ENCODE measurements around the gene ANXA9.

The ANXA9 gene, protein sequence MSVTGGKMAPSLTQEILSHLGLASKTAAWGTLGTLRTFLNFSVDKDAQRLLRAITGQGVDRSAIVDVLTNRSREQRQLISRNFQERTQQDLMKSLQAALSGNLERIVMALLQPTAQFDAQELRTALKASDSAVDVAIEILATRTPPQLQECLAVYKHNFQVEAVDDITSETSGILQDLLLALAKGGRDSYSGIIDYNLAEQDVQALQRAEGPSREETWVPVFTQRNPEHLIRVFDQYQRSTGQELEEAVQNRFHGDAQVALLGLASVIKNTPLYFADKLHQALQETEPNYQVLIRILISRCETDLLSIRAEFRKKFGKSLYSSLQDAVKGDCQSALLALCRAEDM

DNA sequence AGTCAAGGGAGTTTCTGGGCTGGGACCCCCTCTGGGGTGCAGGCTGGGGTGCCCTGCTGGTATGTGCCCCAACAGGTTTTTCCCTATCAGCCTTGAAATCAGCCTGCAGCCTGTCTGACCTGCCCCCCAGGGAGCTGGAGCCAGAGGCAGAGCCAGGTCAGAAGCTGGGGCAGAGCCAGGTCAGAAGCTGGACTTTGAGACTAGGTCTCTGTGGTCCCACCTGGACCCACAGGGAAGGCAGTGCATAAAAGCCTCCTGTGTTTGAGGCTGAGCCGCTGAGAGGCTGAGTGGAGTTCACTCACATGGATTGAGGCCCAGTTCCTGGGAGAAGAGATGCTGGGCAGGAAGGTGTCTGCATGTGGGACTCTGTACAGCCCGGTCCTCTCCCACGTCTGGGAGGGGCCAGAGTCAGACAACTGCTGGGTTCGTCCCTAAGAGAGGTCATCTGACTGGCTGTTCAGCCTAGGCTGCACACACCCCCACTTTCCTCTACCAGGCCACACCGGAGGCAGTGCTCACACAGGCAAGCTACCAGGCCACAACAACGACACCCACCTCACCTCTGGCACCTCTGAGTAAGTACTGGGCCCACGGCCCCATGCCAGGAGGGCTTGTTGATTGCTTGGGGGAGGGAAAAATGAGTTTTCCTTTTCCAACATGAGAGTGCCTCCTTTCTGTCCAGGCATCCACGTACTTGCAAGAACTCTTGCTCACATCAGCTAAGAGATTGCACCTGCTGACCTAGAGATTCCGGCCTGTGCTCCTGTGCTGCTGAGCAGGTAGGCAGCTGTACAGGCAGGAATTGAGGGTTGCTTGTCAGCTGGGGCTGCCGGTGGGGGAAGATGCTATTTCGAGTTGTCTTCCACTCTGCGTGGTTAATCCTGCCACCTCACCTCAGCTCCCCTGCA is at the start of gene ANXA9:
Gene ANXA9 (plus strand): TSS at position 488 of the 908 bp plus-strand sequence. CDS start 814 bp downstream, outside the sequence.
- no peak for DNase-seq (ENCODE audit: low read depth, low spot score)

DNA sequence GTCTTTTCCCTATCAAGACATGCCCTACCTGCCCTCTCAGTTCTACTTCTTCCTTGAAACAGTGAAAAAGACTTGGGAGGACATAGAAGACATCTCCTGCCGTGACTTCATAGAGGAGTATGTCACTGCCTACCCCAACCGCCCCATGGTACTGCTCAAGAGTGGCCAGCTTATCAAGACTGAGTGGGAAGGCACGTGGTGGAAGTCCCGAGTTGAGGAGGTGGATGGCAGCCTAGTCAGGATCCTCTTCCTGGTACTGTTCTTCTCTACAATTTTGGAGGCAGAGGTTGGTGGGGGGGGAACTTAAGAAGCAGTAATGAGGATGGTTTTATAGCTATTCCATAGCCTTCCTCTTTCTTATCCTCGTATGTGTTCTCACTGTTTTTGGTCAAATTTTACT is 37.2 kb upstream of the ANXA9 start:
- no peak for DNase-seq (ENCODE audit: low read depth, low spot score)

DNA sequence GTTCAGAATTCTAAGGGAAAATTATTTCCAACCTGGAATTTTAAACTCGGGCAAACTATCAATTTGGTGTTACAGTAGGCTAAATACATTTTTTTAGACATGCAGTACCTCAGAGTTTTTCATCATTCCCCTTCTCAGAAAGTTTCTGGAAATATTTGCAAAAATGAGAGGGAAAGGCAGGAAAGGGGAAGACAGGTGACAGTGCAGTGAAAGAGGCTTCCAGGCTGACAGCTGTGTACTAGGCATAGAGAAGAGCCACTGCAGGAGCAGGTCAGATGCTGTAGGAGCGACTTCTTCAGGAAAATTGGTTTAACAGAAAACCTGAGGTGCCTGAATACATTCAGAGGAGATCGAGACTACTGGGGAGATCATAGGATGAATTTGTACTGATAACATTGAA is 27.4 kb upstream of the ANXA9 start:
- DNase-seq (ENCODE audit: low read depth, low spot score), result no peak

DNA sequence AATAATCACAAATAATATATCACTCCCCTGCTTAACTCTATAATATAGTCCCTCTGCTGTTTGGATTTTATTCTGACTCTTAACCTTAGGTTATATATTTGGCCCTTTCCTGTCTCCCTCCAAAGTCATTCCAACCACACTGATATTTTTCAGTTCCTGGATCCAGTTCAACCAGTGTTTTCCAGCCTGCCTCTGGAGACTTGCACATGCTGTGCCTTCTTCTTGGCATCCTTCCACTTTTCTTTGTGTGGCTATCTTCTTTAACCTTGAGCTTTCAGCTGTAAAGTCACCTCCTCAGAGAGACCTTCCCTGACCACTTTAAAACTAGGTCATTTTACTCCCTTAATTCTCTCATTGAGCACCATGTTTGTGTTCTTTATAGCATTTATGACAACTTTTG is 26.8 kb upstream of the ANXA9 start:
- DNase-seq (ENCODE audit: low read depth, low spot score), result no peak

DNA sequence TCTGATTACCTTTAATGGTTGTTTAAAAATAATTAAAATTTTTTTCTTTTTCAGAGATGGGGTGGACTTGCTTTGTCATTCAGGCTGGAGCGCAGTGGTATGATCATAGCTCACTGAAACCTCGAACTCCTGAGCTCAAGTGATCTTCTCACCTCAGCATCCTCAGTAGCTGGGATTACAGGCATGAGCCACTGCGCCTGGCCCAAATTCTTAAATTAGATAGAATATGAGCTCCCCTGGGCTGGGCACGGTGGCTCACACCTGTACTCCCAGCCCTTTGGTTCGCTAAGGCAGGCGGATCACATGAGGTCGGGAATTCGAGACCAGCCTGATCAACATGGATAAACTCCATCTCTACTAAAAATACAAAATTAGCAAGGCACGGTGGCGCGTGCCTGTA is 24.4 kb upstream of the ANXA9 start:
- no peak for DNase-seq (ENCODE audit: low read depth, low spot score)

DNA sequence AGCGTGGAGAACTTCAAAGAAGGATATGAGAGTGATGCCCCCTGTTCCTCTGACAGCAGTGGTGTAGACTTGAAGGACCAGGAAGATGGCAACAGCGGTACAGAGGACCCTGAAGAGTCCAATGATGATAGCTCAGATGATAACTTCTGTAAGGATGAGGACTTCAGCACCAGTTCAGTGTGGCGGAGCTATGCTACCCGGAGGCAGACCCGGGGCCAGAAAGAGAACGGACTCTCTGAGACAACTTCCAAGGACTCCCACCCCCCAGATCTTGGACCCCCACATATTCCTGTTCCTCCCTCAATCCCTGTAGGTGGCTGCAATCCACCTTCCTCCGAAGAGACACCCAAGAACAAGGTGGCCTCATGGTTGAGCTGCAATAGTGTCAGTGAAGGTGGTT is 21.4 kb upstream of the ANXA9 start:
- no peak for DNase-seq (ENCODE audit: low read depth, low spot score)

DNA sequence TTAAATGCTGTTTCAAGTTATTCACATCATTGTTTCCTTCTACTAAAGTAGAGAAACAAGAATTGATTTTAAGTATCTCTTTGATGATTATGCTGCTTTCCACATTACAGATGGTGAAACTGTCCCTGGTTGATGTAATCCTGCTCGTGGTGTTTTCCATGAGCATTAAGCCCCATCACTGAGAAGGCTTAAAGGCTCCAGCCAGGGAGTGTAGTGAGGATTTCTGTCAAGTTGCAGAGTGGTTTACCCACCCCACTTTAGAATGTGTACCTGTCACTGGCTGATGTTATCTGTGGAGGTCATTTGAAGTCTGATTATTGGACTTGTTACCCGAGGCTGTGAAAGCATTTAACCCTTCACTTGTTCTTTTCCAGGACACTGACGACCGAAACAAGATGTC is 20.3 kb upstream of the ANXA9 start:
- no peak for DNase-seq (ENCODE audit: low read depth, low spot score)

DNA sequence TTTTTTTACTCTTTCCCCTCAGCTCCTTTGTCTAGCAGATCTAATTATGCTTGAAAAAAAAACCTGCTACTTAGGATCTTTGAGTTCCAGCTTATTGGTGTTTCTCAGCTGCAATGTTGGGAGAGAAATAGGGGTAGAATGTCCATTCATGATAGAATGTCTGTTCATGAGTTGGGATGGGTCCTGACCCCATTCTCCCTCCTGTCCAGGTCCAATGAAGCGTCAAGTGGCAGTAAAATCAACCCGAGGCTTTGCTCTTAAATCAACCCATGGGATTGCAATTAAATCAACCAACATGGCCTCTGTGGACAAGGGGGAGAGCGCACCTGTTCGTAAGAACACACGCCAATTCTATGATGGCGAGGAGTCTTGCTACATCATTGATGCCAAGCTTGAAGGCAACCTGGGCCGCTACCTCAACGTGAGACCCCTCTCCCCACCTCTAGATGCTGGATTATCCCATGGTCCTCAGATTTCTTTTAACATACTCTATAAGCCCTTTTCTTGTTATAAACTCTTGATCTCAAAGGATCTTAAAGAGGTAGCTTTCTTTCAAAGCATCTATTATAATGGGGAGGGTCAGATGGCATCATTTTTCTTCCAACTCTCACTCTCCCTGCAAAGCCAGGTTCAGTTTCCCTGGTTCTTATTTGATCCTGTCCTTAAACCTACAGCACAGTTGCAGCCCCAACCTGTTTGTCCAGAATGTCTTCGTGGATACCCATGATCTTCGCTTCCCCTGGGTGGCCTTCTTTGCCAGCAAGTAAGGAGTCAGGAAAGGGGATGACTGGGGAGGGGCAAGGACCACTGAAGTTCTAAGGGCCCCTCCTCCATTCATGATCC is 18.6 kb upstream of the ANXA9 start:
- no peak for DNase-seq (ENCODE audit: low read depth, low spot score)

DNA sequence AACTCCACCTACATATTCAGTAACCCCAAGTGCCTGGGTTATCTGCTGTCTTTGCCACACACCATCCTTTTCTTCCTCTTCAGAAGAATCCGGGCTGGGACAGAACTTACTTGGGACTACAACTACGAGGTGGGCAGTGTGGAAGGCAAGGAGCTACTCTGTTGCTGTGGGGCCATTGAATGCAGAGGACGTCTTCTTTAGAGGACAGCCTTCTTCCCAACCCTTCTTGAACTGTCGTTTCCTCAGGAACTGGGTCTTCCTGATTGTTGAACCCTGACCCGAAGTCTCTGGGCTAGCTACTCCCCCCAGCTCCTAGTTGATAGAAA is 18.0 kb upstream of the ANXA9 start:
- DNase-seq (ENCODE audit: low read depth, low spot score), result no peak

DNA sequence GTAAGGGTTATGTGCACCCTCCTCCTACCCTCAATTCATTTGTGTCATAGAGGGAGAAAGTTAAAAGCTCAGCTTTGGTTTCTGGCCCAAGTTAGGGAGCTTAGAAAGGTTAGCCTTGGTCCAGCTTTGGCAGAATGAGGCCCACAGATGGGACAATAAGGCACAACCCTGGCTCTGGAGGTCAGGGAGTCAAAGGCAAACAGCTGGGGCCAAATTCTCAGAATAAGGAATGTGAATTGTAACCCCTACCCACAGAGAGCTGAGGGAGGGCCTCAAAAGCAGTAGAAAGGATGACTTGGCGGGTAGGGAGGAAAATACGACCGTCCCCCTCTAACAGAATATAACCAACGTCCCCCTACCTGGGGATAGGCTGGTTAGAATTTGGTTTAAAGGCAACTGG is 16.5 kb upstream of the ANXA9 start:
- DNase-seq (ENCODE audit: low read depth, low spot score), result no peak

DNA sequence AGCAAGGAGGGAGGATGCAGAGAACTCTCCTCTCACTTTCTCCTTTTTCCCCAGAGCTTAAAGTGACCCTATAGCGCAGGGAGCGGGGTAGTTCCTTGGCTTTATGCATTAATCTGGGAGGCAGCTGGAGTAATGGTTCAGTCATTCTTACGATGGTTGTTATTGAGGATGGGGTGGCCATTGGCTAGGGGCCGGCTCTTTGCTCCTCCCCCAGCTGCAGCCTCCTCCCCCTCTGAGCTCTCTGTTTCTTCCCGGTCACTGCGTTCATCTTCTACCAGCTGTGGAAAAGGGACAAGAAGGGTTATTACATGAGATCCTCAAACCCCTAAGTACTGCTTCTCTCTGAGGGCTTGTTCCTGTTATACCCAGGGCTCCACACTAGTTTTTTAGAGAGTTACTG is 16.1 kb upstream of the ANXA9 start:
- no peak for DNase-seq (ENCODE audit: low read depth, low spot score)

DNA sequence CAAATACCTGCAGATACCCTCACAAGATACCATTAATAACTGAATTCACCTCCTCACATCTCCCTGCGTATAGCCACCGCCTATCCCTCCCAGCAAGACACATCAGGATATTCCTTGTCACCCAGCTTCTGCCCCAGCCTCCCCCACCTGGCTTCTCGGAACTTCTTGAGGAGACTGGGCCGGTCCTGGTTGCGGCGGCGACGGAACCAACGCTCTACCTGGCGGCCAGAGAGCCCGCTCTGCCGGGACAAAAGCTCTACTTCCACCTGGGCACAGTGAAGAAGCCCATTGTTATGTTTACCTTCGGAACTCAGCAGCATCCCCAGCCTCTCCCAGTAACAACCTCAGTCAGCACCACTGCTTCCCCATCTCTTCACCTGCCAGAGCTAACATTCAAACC is 14.2 kb upstream of the ANXA9 start:
- no peak for DNase-seq (ENCODE audit: low read depth, low spot score)

DNA sequence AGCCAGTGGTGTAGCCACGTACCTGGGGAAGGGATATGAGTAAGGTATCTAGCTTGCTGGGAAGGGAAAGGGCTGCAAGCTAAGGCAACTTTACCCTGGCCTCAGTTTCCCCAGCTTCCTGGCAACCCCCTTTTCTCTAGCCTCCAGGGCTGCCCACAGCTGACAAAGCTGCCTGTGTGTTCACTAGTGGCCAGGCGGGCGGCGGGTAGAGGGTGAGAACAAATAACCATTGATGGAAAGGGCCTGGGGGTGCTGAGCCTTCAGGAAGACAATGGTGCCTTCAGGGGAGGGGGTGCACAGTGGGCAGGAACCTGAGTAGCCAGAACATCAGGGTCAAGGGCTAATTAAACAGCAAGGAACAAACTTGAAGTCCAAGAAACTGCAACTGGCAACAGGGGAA is 13.6 kb upstream of the ANXA9 start:
- no peak for DNase-seq (ENCODE audit: low read depth, low spot score)

DNA sequence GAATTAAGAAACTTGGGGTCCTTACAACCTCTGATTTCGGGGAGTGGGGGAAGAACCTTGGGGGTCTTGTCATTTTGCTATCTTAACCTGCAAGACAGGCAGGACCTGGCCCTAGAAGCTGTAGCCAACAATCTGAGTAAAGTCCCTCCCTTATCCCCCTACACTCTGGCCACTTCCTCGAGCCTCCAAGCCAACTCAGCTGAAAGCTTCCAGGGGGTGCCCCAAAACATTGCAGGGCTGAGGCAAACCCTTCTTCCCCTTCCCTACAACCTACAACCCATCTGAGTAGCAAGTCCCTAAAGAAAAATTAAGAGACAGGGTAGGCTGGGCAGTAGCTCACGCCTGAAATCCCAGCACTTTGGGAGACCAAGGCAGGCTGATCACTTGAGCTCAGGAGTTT is 12.5 kb upstream of the ANXA9 start:
- no peak for DNase-seq (ENCODE audit: low read depth, low spot score)

DNA sequence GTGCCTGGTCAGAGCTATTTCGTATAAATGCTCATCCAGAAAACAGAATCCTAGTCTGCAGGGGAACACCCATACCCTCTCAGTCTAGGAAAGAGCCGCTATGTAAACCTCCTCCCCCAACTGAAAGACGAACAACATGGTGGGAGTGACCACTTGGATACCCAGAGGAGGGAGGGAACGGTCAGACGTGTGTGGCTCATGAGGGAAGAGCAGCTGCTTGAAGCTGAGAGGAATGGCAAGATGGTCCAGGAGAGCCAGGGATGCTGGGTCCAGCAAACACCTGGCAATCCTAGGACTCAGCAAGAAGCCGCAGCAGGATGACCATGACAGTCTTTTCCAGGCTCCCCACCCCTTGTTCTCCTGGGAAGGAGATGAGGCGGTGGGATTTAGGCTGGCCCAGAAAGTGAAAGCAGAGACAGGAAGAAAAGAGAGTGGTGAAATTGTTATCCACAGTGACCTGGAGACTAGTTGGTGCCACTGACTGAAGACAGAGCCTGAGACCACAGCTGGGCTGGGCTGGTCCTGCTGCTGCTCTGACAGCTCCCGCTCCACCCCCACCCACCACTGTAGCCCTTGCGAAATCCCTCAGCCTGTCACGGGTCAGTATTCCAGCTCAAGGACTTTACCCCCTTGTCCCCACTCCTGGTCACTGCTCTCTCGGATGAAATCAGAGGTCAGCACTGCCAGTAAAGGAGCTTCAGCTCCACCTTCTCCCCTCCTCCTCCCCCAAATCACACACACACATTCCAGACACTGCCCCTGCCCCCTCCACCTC is 11.1 kb upstream of the ANXA9 start:
- DNase-seq (ENCODE audit: low read depth, low spot score), result peak; percentile 47

DNA sequence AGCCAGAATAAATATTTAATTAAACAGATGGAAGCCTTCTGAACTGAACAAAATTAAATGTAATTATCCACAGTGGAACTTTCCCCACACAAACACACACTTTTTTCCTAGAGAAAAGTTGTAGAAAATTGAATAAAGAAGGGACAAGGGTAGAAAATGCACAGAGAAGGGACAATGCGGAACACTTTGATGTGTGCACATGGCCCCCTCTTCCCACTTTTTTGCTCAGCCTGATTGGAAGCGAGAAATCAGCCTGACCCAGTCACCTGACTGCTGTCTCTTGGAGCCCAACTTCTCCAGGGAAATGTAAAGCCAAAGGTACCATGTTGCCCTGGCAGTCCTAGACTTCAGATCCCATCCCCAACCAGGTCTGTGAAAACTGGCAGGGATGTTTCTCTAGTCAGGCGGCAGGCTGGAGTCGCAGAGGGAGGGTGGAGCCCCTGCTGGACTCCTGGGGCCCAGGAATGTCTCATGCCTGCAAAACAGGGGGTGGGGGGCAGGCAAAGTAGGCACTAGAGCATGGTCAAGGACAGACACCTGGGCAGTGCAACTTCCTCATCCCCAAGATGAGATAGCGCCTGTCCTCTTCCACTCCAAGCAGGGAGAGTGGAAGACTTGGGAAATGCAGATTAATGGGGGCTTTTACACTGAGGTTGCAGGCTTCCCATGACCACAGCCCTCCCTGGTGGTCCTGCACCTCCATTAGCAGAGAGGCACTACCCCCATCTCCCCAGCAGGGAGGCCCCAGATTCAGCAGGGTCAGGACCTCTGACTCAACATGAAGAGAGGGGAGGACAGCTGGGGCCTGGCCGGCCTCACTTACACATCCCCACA is 10.3 kb upstream of the ANXA9 start:
- peak; percentile 20 for DNase-seq (ENCODE audit: low read depth, low spot score)

DNA sequence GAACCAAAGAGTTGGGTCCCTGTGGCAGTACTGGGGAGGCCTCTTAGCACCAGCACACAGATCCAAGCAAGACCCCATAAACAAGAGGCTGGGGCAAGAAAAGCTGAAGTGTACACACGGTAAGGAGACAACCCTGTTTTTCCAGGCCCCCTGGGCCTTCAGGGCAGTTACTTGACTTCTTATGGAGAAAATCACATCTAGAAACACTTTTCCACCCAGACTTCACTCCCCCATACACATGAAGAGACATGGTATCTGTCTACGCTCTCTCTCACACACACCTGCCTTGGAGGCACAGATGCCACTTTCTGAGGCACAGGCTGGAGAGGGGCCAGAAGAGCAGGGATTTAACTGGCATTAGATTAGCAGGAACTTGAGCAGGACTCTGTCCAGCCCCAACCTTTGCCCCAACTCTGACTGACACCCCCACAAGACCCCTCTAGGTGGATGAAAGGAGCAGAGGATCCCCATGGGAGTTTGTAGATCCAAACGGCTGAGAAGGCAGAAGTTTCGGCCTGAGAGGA is 9.6 kb upstream of the ANXA9 start:
- DNase-seq (ENCODE audit: low read depth, low spot score), result no peak

DNA sequence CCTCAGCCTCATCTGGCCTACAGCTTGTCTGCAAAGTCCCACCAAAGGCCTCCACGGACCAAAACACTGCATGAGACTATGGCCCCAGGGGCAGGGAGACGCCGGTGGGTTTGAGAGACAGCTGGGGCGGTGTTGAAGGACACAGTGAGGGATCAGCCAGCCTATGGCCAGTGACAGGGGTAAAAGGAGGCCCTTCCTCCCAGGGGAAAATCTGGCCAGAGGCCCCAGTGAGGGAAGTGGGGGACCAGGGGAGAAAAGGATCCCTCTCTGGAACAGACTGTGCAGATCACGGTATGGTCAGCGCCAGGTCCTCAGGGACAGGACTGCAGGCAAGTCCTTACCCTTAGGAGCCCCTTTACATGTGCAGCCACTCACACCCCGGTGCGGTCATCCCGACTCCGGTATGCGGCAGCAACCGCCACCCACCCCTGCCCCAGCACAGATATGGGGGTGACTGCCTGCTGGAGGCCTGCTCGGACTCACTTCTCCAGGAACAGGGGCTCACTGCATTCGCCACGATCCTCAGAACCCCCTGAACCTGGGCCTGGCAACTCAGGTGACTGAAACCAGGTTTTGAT is 8.7 kb upstream of the ANXA9 start:
- peak; percentile 48 for DNase-seq (ENCODE audit: low read depth, low spot score)

DNA sequence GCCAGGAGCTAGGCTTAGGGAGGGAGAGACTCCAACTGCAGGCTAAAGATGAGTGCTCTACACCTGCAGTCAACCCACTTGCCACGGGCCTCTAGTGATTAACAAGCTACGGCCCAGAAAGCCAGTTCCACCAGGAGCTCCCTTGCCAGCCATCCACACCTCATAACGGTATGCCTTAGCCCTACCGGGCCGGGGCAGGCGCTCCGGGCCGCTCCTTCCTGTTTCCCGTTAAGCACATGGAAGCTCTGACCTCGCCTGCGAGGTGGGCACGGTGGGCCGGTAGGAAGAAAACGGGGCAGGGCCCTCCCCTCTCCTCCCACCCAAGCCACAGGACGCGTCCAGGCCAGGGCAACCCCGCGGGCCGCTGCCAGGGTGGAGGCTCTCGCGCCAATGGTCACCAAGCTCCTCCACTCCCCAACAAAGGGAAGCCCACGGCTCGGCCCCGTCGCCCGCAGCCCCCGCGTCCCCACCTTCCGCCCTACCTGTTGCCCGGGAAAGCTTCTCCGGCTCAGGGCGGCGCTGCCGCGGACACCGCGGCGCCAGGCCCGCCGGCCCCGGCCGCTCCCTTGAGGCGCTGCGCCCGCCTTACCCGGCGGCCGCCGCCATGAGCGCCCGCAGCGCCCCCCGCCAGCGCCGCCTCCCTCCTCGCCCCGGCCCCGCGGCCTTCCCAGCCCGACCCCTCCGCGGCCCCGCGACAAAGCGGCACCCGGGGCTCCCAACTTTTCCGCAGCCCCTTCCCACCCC is 8.1 kb upstream of the ANXA9 start:
- peak; percentile 66 for DNase-seq (ENCODE audit: low read depth, low spot score)

Data from astrocyte of the hippocampus (primary cell).